COLO829 (cell line): Measurements from ENCODE around the gene DBR1.

Source experiments
- DNase-seq: peaks from one replicate; pipeline ENCODE4 v3.0.0; 2012; ENCODE audit warnings: low spot score

DBR1 gene

GRCh38 chr3:138174421-138175131, at the start of gene DBR1:
Gene DBR1 (minus strand): TSS chr3:138174921. CDS start chr3:138174795, 126 bp downstream.
- DNase-seq: peak; percentile 84

GRCh38 chr3:138222942-138223287, 48.2 kb upstream of the DBR1 start:
- no peak for DNase-seq

GRCh38 chr3:138222131-138222941, 47.6 kb upstream of the DBR1 start:
- DNase-seq: no peak

GRCh38 chr3:138220788-138221187, 46.1 kb upstream of the DBR1 start:
- no peak for DNase-seq

- DNase-seq: no peak
Observed at GRCh38 chr3:138220242-138220641, 45.5 kb upstream of the DBR1 start.

- no peak for DNase-seq
Observed at GRCh38 chr3:138219255-138219654, 44.5 kb upstream of the DBR1 start.

GRCh38 chr3:138213398-138214085, 38.8 kb upstream of the DBR1 start:
- no peak for DNase-seq

GRCh38 chr3:138210528-138210927, 35.8 kb upstream of the DBR1 start:
- no peak for DNase-seq

- no peak for DNase-seq
Observed at GRCh38 chr3:138206196-138206595, 31.5 kb upstream of the DBR1 start.

- no peak for DNase-seq
Observed at GRCh38 chr3:138205527-138205926, 30.8 kb upstream of the DBR1 start.

GRCh38 chr3:138203938-138204337, 29.2 kb upstream of the DBR1 start:
- no peak for DNase-seq

GRCh38 chr3:138202945-138203701, 28.4 kb upstream of the DBR1 start:
- no peak for DNase-seq

- no peak for DNase-seq
Observed at GRCh38 chr3:138200424-138200823, 25.7 kb upstream of the DBR1 start.

- no peak for DNase-seq
Observed at GRCh38 chr3:138199851-138200250, 25.1 kb upstream of the DBR1 start.

- DNase-seq: no peak
Observed at GRCh38 chr3:138197524-138197923, 22.8 kb upstream of the DBR1 start.

GRCh38 chr3:138197058-138197457, 22.3 kb upstream of the DBR1 start:
- DNase-seq: no peak

GRCh38 chr3:138196023-138196422, 21.3 kb upstream of the DBR1 start:
- DNase-seq: no peak

- DNase-seq: peak; percentile 88
Observed at GRCh38 chr3:138195481-138195880, 20.8 kb upstream of the DBR1 start.

- DNase-seq: peak; percentile 54
Observed at GRCh38 chr3:138188013-138188730, 13.5 kb upstream of the DBR1 start.

GRCh38 chr3:138187296-138188012, 12.7 kb upstream of the DBR1 start, which contains the start of gene ARMC8:
Gene ARMC8 (plus strand): TSS chr3:138187301. CDS start chr3:138187555, 254 bp downstream.
- peak; percentile 60 for DNase-seq
